ENCODE data around the gene TREM2. TPM values are rescaled to one million over a fixed set of nuclear protein-coding genes. Genes with fewer than 3 reads are reported as not detected.

The TREM2 gene
- not detected in 2 replicates for total RNA-seq (2022)
- Bru-seq, nascent RNA: not detected
- not detected for BruChase-seq, experiment 1, labeled RNA remaining after a 2-hour chase
- BruChase-seq, experiment 2, labeled RNA remaining after a 6-hour chase: not detected
- long read RNA-seq: 0 reads

DNA sequence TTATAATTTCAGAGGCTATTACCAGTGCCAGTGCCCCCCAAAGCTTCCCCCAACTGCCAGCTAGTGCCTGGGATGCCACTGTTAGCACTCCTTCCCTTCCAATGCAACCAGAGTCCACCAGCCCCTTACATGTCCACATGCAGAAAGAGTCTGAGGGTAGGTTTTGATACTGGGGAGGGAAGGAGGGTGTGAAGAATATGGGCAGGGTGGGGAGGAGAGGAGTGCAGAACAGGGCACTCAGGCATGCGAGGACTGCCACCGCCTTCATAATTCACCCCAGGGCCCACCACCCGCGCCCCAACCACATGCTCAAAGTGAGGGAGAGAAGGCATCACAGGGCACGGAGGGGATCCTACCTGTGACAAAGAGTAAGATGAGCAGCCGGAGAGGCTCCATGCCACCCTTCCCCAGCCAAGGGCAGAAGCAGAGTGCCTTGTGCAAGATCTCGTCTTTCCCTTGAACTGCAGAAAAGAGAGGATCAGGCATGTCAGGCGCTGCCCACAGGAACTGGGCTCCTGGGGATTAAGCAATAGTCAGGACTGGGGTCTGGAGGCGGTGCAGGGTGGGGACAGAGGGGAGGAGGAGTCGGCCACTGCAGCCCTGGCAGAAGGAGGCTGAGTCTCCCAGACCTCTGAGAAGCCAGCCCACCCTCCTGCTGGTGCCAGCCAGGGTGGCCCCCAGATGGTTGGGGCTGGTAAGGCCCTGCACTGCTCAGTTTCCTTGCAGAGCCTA is at the start of gene TREM2:
Gene TREM2, minus strand, starts transcription at position 430 of the 732 bp plus-strand sequence. Its CDS starts 34 bp downstream, at position 396.
- TF ChIP-seq, protein P1, sequence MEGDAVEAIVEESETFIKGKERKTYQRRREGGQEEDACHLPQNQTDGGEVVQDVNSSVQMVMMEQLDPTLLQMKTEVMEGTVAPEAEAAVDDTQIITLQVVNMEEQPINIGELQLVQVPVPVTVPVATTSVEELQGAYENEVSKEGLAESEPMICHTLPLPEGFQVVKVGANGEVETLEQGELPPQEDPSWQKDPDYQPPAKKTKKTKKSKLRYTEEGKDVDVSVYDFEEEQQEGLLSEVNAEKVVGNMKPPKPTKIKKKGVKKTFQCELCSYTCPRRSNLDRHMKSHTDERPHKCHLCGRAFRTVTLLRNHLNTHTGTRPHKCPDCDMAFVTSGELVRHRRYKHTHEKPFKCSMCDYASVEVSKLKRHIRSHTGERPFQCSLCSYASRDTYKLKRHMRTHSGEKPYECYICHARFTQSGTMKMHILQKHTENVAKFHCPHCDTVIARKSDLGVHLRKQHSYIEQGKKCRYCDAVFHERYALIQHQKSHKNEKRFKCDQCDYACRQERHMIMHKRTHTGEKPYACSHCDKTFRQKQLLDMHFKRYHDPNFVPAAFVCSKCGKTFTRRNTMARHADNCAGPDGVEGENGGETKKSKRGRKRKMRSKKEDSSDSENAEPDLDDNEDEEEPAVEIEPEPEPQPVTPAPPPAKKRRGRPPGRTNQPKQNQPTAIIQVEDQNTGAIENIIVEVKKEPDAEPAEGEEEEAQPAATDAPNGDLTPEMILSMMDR (IDR thresholded peaks at IDR 0.05; ENCODE audit: insufficient read depth in 1 of 2, low read depth in 1 of 2, low read length in 1 of 2, severe bottlenecking in 1 of 2, unreplicated experiment in 1 of 2): no peak
- Histone ChIP-seq H3K9me3 (no peaks in the 10 kb centered on the region), H3K27me3 (replicated peaks; ENCODE audit: control insufficient read depth, insufficient read depth, low read length) (no peaks in the 10 kb centered on the region), H3K4me1 (no peaks in the 10 kb centered on the region), H3K36me3 (ENCODE audit: control insufficient read depth, insufficient read depth, low read length) (no peaks in the 10 kb centered on the region), H3K4me3 (ENCODE audit: low read depth, low read length) (no peak within 1 kb of the TSS)
- POLR2A ChIA-PET: no interaction called here
- CTCF ChIA-PET: no interaction called here
- Mint-ChIP-seq H3K4me1 (ENCODE audit: low read depth, unreplicated experiment) (no peaks in the 10 kb centered on the region), H3K27ac (ENCODE audit: unreplicated experiment) (no peak within 1 kb of the TSS), H3K4me3 (ENCODE audit: unreplicated experiment) (no peak within 1 kb of the TSS), H3K9me3 (ENCODE audit: unreplicated experiment) (no peaks in the 10 kb centered on the region), H3K27me3 (ENCODE audit: insufficient read depth, unreplicated experiment) (peaks cover 10% of the 10 kb centered on the region), H3K36me3 (ENCODE audit: insufficient read depth, unreplicated experiment) (no peaks in the 10 kb centered on the region)
- no TSS peak for BruUV-seq (replicated peaks)
- no peak for DNase-seq
- intact Hi-C loops (cut with micrococcal nuclease; ENCODE audit: unreplicated experiment): no loop called here

DNA sequence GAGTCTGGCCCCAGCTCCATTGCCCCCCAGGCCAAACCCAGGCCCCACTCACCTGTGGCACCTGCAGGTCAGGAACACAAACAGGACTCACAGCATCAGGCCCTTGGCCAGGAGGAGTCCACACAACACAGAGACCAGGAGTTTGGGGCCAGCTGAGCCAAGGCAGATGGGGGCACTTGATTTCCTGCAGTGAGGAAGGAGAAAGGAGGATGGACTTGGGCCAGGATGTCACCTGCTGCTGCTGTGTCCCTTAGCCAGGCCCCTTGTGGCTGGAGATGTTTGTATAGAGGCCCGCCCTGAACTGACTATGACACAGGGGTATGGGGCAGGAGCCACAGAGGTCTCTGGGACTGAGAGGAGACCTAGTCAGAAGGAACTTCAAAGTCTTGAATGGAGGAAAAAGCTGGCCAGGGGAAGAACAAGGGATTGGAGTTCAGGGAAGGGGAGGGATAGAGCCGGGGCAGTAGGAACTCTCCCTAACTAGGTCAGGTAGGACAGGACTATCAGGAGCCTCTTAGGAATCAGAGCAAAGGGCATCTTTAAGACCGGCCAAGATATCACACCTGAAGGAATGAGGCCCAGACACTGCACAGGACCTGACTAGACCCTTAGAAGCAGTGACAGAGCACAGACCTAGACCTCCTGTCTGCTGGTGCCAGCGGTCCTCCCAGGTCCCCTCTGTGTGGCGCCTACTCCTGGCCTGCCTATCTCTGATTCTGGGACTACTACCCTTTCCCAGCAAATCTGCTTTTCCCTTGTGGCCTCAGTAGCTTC is 46.8 kb upstream of the TREM2 start:
- POLR2A ChIA-PET: no interaction called here
- intact Hi-C loops (cut with micrococcal nuclease; ENCODE audit: unreplicated experiment): no loop called here
- CTCF ChIA-PET: no interaction called here

More for the DNA sequence above, 46.8 kb upstream of the TREM2 start:
- H3K36me3 ChIP-seq (ENCODE audit: control insufficient read depth, insufficient read depth, low read length): no peaks in the 10 kb centered on the region
- peaks cover 10% of the 10 kb centered on the region for H3K9me3 ChIP-seq
- no peak overlapping the region for H3K27ac Mint-ChIP-seq (ENCODE audit: unreplicated experiment)
- H3K27me3 Mint-ChIP-seq (ENCODE audit: insufficient read depth, unreplicated experiment): peaks cover 18% of the 10 kb centered on the region
- no peak overlapping the region for H3K4me3 ChIP-seq (ENCODE audit: low read depth, low read length)
- H3K36me3 Mint-ChIP-seq (ENCODE audit: insufficient read depth, unreplicated experiment): no peaks in the 10 kb centered on the region
- TF ChIP-seq, protein P1 (IDR thresholded peaks at IDR 0.05; ENCODE audit: insufficient read depth in 1 of 2, low read depth in 1 of 2, low read length in 1 of 2, severe bottlenecking in 1 of 2, unreplicated experiment in 1 of 2): no peak
- no TSS peak for BruUV-seq (replicated peaks)
- H3K27me3 ChIP-seq (replicated peaks; ENCODE audit: control insufficient read depth, insufficient read depth, low read length): no peaks in the 10 kb centered on the region
- H3K4me3 Mint-ChIP-seq (ENCODE audit: unreplicated experiment): no peak overlapping the region
- no peaks in the 10 kb centered on the region for H3K4me1 ChIP-seq
- peaks cover 6% of the 10 kb centered on the region for H3K4me1 Mint-ChIP-seq (ENCODE audit: low read depth, unreplicated experiment)
- no peak for DNase-seq
- peaks cover 11% of the 10 kb centered on the region for H3K9me3 Mint-ChIP-seq (ENCODE audit: unreplicated experiment)
